Motor neuron (in vitro differentiated cells): ENCODE results near the gene PIM1. TPM values are rescaled to one million over a fixed set of nuclear protein-coding genes. Genes with fewer than 3 reads are reported as not detected.
A peak's percentile ranks its signal among the peaks of the same experiment; 100 is the strongest.
"Not testable (repeated sequence)": the region's sequence is repeated elsewhere in the genome, so short reads cannot be mapped to it uniquely, and the experiment has no call there.

Experiments used
- ATAC-seq, 8 experiments: fragments of 200-7000 bp; cut with Tn5 transposase; replicated peaks in 6 of 8; 2 replicates each; pipeline ENCODE4 v1.8.0; 2021; ENCODE audit warnings: mild to moderate bottlenecking in 8 of 8, moderate library complexity in 8 of 8
- H3K27ac ChIP-seq, 2 donors: fragments of 250-450 bp; sonication (Bioruptor Pico); 2 replicates each; pipeline ENCODE4 v1.9.0; 2021; ENCODE audit warnings: antibody characterized with exemption in 2 of 2, mild to moderate bottlenecking in 2 of 2, moderate library complexity in 1 of 2
- H3K4me1 ChIP-seq, 2 donors: fragments of 250-450 bp; sonication (Bioruptor Pico); replicated peaks in 1 of 2; 2 replicates each; pipeline ENCODE4 v1.6.1; 2021; ENCODE audit warnings: antibody characterized with exemption in 2 of 2, mild to moderate bottlenecking in 2 of 2, moderate library complexity in 1 of 2
- H3K4me3 ChIP-seq, 5 donors: fragments of 250-450 bp; sonication (Bioruptor Pico); 2 replicates each; pipeline ENCODE4 v1.9.0; 2021; ENCODE audit warnings: antibody characterized with exemption in 5 of 5, mild to moderate bottlenecking in 5 of 5, moderate library complexity in 4 of 5
- WGBS, 10 experiments: fragments of 450-650 bp; shearing (Covaris generic); methylation state at CpG; one replicate each; pipeline ENCODE4 v1.0.0; 2022; 5-methylcytosine and 5-hydroxymethylcytosine counted together
- in situ Hi-C, 9 experiments: fragments of 400-800 bp; cut with MboI; loops; one replicate each; pipeline ENCODE4 v1.15.0; 2021; ENCODE audit warnings: low sequenced_read_pairs in 9 of 9, low pct_unique_long_range_greater_than_20kb in 2 of 9; ENCODE audit not compliant: unreplicated experiment in 9 of 9
- total RNA-seq, 8 experiments: library from RNA; unstranded; fragments of 300-600 nt; gene quantifications; 2 replicates each; pipeline versions ENCODE4 v1.2.3 to v1.2.4, GENCODE V29; 2022

Gene PIM1
- total RNA-seq, 8 experiments from 2014 or later: 3.1 to 26.3 (median 17.9) TPM

- Histone ChIP-seq H3K4me3 (no peak overlapping the region), H3K4me1 (peaks cover 0 to 4% of the 10 kb centered on the region in 2 donors), H3K27ac (no peak overlapping the region)
- in situ Hi-C loops: loop anchor here in 6 of 9 experiments (10.0 kb wide), 2 partner anchors 122 to 152 kb away; no protein-coding TSS in a partner anchor
- 79 to 100% (median 92%) methylated on average over 1 to 13 of the region's 15 CpGs; no CpG with 5 or more reads in 2 of the 10 experiments for WGBS, 10 experiments
- peak in 1 of 8 experiments; percentile 5 for ATAC-seq
Measured at GRCh38 chr6:37176268-37177076, 6.5 kb downstream of the PIM1 start.

GRCh38 chr6:37177077-37177934 lies 7.4 kb downstream of the PIM1 start:
- peak in 2 of 8 experiments; percentile 7 to 19 for ATAC-seq
- Histone ChIP-seq H3K4me1 (peaks cover 0 to 4% of the 10 kb centered on the region in 2 donors), H3K4me3 (no peak overlapping the region), H3K27ac (no peak overlapping the region)
- in situ Hi-C loops: loop anchor here in 6 of 9 experiments (10.0 kb wide), 2 partner anchors 123 to 153 kb away; no protein-coding TSS in a partner anchor
- 24 to 100% (median 76%) methylated on average over 1 to 9 of the region's 10 CpGs; no CpG with 5 or more reads in 1 of the 10 experiments for WGBS, 10 experiments

GRCh38 chr6:37177935-37178517 lies 8.1 kb downstream of the PIM1 start:
- ATAC-seq: no peak
- no peak overlapping the region for H3K27ac ChIP-seq
- in situ Hi-C loops: loop anchor here in 6 of 9 experiments (10.0 kb wide), 2 partner anchors 123 to 153 kb away; no protein-coding TSS in a partner anchor
- H3K4me1 ChIP-seq: no peaks in the 10 kb centered on the region
- 44 to 100% (median 93%) methylated on average over 2 to 6 of the region's 8 CpGs; no CpG with 5 or more reads in 1 of the 10 experiments for WGBS, 10 experiments
- no peak overlapping the region for H3K4me3 ChIP-seq

GRCh38 chr6:37180075-37180474 lies 10.1 kb downstream of the PIM1 start:
- WGBS, 10 experiments: 50 to 100% (median 83%) methylated on average over 1 to 2 of the region's 2 CpGs; no CpG with 5 or more reads in 4 of the 10 experiments

GRCh38 chr6:37180610-37181009 lies 10.7 kb downstream of the PIM1 start:
- H3K4me3 ChIP-seq, in situ Hi-C loops, H3K4me1 ChIP-seq, ATAC-seq, H3K27ac ChIP-seq: not testable (repeated sequence)
- WGBS, 10 experiments: 58 to 100% (median 85%) methylated on average over 1 to 4 of the region's 4 CpGs; no CpG with 5 or more reads in 1 of the 10 experiments

More at GRCh38 chr6:37180075-37180474, 10.1 kb downstream of the PIM1 start:
- ATAC-seq: no peak
- in situ Hi-C loops: no loop called here
- no peak overlapping the region for H3K4me3 ChIP-seq
- H3K4me1 ChIP-seq: no peaks in the 10 kb centered on the region
- H3K27ac ChIP-seq: no peak overlapping the region

GRCh38 chr6:37182736-37183590 lies 13.0 kb downstream of the PIM1 start:
- in situ Hi-C loops: no loop called here
- ATAC-seq: peak in 1 of 8 experiments; percentile 19
- no peak overlapping the region for H3K4me3 ChIP-seq
- H3K4me1 ChIP-seq: no peaks in the 10 kb centered on the region
- H3K27ac ChIP-seq: no peak overlapping the region
- 0 to 100% (median 82%) methylated on average over 1 to 6 of the region's 8 CpGs; no CpG with 5 or more reads in 2 of the 10 experiments for WGBS, 10 experiments

GRCh38 chr6:37185949-37186720 lies 16.2 kb downstream of the PIM1 start:
- H3K4me3 ChIP-seq, in situ Hi-C loops, H3K4me1 ChIP-seq, ATAC-seq, H3K27ac ChIP-seq: not testable (repeated sequence)
- 49 to 80% (median 72%) methylated on average over 4 to 6 of the region's 6 CpGs for WGBS, 10 experiments

- no peak overlapping the region for H3K4me3 ChIP-seq
- H3K27ac ChIP-seq: no peak overlapping the region
- in situ Hi-C loops: no loop called here
- peak in 2 of 8 experiments; percentile 4 to 28 for ATAC-seq
- H3K4me1 ChIP-seq: no peaks in the 10 kb centered on the region
- WGBS, 10 experiments: 30 to 100% (median 72%) methylated on average over 1 to 4 of the region's 7 CpGs; no CpG with 5 or more reads in 2 of the 10 experiments
Measured at GRCh38 chr6:37187321-37188022, 17.5 kb downstream of the PIM1 start.

- no peak for ATAC-seq
- Histone ChIP-seq H3K27ac (no peak overlapping the region), H3K4me3 (no peak overlapping the region), H3K4me1 (no peaks in the 10 kb centered on the region)
- in situ Hi-C loops: no loop called here
- WGBS, 10 experiments: 20 to 94% (median 66%) methylated on average over 1 to 2 of the region's 2 CpGs
Measured at GRCh38 chr6:37188962-37189510, 19.1 kb downstream of the PIM1 start.

- Histone ChIP-seq H3K4me1 (no peaks in the 10 kb centered on the region), H3K27ac (no peak overlapping the region), H3K4me3 (no peak overlapping the region)
- 60 to 100% (median 100%) methylated on average over 1 of the region's 1 CpG; no CpG with 5 or more reads in 5 of the 10 experiments for WGBS, 10 experiments
- in situ Hi-C loops: no loop called here
- peak in 1 of 8 experiments; percentile 21 for ATAC-seq
Measured at GRCh38 chr6:37190159-37190535, 20.2 kb downstream of the PIM1 start.

GRCh38 chr6:37192666-37193065 lies 22.7 kb downstream of the PIM1 start:
- Histone ChIP-seq H3K4me1 (no peaks in the 10 kb centered on the region), H3K4me3 (no peak overlapping the region), H3K27ac (no peak overlapping the region)
- 33 to 100% (median 81%) methylated on average over 1 to 3 of the region's 3 CpGs for WGBS, 10 experiments
- in situ Hi-C loops: no loop called here
- ATAC-seq: no peak
